ENCODE data around the gene ZNG1A.
"Not testable (repeated sequence)": the region's sequence is repeated elsewhere in the genome, so short reads cannot be mapped to it uniquely, and the experiment has no call there.

Gene ZNG1A

GRCh38 chr9:93909-94308 lies 84.9 kb downstream of the ZNG1A start:
- not testable (repeated sequence) for DNase-seq

GRCh38 chr9:90851-91250 lies 88.0 kb downstream of the ZNG1A start:
- not testable (repeated sequence) for DNase-seq

GRCh38 chr9:88396-89037 lies 90.3 kb downstream of the ZNG1A start:
- not testable (repeated sequence) for DNase-seq

- not testable (repeated sequence) for DNase-seq
Measured at GRCh38 chr9:87860-88259, 91.0 kb downstream of the ZNG1A start.

GRCh38 chr9:87105-87504 lies 91.8 kb downstream of the ZNG1A start:
- not testable (repeated sequence) for DNase-seq

GRCh38 chr9:86697-87096 lies 92.2 kb downstream of the ZNG1A start:
- DNase-seq: not testable (repeated sequence)

GRCh38 chr9:82932-83689 lies 95.7 kb downstream of the ZNG1A start:
- not testable (repeated sequence) for DNase-seq

GRCh38 chr9:78333-78732 lies 100.5 kb downstream of the ZNG1A start:
- not testable (repeated sequence) for DNase-seq

GRCh38 chr9:76389-76788 lies 102.5 kb downstream of the ZNG1A start:
- DNase-seq: not testable (repeated sequence)

GRCh38 chr9:73900-74525 lies 104.8 kb downstream of the ZNG1A start:
- not testable (repeated sequence) for DNase-seq

GRCh38 chr9:73076-73899 lies 105.6 kb downstream of the ZNG1A start:
- peak in 1 of 2 donors; percentile 0 for DNase-seq

Data from inflammatory macrophage (primary cell).